GM18858 (cell line): ENCODE results near the gene NCAPH2.

ENCODE experiments used
- ATAC-seq: cut with Tn5 transposase; IDR thresholded peaks from one replicate; pipeline ENCODE4 v1.9.1; 2021; ENCODE audit not compliant: unreplicated experiment

Gene NCAPH2

DNA sequence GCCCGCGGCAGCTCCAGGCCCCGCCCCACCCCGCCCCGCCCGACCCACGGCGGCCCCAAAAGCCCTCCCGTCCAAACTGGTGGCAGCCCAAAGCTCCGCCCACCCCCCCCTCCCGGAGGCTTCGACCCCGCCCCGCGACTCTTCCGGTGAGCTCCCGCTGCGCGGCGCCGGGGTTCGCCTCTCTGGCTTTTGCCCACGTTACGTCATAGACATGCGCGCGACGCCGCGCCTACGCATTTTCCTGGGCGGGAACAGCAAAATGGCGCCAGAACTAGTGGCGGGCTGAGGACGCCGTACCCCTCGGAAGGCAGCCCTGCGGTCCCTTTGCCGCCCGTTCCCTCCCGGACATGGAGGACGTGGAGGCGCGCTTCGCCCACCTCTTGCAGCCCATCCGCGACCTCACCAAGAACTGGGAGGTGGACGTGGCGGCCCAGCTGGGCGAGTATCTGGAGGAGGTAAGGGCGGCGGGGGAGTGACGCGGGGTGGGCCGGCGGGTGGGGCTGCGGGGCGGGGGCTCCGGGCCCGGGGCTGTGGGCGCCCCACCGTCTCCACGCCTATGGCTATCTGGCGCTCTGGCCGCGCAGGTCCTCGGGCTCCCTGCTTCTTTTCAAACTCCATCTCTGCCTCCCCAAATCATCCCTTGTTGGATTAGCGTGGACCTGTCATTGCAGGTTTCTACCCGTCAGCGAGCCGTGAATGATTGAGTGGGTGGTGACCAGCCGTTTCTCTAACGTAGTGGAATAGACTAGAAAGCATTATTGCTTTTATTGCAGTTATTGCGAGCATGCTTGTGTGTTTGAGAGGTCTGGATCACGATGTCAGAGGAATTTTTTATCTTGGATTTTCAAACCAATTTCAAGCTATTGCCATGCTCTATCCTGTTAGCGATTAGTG lies at the start of gene NCAPH2:
NCAPH2 (plus strand) TSS at position 234 of the 894 bp plus-strand sequence; CDS start at position 348, 114 bp downstream.
- no peak for ATAC-seq

DNA sequence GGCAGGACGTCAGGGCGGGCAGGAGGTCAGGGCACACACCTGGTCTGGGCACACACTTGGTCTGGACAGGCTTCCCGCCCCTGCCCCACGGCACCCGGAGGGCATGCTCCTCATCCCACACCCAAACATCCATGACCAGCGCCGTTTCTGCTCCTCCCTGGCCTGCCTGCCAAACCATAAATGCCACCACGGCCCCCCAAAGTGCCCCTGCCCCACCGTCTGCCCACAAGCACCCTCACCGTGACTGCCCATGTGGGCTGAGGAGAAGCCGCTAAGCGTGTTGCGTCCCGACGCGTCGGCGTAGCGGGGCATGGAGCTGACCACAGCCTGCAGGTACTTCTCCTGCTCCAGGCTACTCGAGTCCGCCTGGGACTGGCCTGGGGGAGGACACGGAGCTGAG lies 49.0 kb upstream of the NCAPH2 start:
- no peak for ATAC-seq

DNA sequence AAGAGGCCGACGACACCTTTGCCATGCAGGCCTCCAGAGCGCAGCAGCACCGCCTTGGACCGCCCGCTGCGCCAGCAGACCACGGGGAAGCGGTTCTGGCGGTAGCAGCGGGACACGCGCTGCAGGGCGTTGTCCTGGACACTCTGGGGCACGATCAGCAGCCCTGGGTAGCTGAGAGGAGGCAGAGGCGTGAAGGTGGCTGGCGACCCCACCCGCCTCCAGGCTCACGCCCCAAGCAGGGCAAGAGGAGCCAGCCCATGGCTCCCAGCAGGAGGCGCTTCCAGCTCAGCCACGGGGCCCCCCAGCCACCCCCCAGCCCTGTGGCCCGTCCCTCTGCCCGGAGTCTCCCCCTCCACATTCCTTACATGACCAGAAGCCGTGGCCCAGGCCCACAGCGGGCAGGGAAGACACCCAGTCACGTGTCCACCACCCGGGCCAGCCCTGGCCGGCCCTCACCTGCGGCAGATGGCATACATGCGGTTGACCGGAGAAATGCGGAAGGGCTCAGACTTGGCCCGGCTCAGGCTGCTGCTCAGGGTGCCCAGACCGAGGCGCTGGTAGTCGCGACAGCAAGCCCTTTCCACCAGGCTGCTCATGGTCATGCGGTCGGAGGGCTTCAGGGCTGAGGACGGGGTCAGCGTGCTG lies 48.4 kb upstream of the NCAPH2 start:
- ATAC-seq, result no peak

DNA sequence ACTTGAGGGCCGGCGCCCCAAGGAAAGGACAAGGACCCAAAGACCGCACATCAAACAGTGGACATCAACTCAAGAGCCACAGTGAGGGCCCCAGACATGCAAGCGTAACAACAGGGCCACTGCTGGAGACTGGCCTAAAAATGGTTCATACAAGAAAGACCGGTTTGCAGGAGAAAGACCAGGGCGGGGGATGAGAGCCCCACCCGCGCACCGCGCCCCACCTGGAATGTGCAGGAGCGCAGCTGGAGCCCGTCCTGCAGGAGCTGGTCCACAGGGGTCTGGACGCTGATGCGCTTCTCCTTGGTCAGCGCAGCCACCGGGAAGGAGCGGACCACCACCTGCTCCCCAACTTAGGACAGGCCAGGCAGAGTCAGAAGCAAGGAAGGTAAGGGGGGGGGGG lies 47.1 kb upstream of the NCAPH2 start:
- ATAC-seq, result no peak

DNA sequence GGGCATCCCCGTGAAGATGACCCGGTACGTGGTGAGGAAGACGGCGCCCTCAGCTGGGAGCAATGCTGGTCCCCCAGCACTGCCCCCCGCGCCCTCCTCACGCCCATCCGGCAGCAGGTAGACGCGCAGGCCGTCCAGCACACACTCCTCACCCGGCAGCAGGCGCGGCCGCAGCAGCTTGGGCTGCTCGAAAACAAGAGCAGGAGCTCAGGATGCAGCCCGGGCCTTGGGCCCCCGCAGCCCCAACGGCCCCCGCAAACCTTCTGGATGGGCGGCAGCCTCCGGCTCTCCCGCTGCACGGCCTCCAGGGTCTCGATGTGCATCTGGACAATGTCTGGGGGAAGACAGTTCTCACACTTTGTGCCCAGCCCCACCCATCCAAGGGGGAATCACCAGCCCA lies 46.5 kb upstream of the NCAPH2 start:
- no peak for ATAC-seq

DNA sequence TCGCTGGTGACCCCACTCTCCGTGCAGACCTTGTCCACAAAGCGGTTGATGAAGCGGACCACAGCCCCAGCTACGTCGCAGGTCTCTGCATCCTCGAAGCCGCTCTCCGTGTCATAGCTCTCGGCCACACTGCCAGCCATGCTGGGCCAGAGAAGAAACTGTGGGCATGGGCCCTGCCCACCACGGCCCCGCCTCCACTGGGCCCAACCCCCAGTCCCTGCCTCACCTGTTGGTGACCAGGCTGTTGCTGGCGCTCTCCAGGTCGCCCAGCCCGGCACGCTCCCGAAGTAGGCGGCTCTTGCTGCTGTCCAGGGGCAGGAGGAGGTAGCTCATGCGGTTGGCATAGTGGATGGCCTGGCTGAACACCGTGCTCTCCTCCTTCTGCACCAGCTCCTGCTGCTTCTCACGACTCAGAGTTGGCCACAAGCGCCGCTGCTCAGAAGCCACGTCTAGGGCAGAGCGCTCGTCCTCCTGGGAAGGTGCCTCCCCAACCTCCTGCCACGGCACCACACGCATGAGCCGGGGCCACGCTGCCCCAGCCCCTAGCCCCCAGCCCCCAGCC lies 46.0 kb upstream of the NCAPH2 start:
- ATAC-seq, result no peak

DNA sequence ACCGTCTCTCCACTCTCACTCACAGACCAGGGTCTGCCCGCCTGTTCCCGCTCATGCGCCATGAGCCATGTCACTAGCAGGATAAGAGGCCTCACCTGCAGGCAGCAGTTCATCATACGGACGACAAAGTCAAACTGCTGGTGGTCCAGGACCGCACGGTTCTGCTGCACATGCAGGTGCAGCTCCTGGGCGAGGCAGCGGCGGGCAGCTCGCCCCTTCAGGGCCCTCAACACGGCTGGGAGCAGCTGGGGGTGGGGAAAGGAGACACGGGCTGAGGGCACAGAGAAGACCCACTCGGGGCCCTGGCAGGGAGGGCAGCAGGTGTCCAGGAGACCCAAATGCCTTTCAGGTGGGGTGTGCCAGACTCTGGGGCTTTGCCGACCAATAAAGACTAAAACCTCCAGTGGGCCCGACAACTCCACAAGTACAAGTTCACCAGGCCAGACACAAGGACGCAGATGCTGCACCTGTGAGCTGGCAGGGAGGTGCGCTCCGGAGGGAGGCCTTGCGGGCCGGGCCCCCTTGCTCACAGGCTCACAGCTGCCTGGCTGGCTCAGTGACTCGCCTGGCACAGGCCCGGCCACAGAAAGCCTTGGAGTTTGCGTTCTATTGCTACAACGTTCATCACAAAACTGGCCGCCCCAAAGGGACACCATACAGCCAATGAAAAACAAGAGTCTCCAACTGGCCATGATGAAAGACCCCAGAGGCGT lies 44.7 kb upstream of the NCAPH2 start:
- no peak for ATAC-seq

DNA sequence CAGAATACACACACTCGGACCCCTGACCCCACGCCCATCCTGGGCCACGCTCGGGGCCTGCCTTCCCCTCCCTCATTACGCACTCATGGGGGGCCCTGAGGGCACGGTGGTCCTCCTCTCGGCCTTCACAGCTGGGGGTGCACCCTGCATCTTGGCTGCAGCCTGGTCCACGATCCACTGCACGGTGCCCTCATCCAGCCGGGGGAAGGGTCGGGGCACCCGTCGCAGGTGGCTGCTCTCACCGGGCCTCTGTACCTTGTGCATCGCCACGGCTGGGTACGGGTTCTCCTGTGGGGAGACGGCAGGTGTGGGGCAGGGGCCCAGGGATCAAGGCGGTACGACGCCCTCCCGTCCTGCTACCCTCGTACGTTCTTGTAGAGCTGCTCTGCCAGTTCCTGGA lies 43.6 kb upstream of the NCAPH2 start:
- no peak for ATAC-seq

DNA sequence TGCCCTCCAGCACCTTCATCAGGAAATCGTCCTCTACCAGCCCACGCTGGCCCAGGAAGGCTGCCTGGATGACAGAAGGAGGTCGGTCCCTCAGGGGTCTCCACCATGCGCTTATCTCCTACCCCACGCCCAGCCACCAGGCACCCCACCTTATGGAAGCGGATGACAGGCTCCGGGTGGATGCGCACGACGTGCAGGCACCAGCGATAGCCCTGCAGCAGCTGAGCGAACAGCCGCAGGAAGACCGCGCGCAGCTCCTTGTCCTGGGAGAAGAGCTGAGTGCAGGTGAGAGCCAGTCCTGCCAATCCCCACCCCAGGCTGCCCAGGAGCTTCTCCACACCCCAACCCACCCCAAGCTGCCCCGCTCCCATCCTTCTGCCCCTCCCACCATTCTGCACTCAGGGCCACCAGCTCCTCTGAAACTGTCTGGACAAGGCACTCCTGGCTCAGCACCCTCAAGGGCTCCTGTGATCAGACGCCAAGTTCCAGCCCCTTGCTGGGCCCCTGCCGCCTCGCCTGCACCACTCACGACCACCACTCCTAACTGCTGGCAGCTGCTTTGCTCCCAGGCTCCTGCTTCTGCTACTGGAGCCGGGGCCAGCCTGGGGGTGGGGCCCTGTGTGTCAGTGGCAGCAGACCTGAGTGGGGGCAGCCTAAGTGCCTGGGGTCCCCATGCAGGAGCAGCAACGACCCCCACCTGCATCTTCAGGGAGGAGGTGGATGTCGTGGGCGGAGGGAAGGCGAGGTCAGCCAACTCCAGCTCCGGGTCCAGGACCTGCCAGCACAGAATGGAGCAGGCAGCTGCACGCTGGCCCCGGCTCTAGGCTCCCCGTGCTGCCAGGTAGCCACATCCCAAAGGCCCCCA lies 42.7 kb upstream of the NCAPH2 start:
- no peak for ATAC-seq

DNA sequence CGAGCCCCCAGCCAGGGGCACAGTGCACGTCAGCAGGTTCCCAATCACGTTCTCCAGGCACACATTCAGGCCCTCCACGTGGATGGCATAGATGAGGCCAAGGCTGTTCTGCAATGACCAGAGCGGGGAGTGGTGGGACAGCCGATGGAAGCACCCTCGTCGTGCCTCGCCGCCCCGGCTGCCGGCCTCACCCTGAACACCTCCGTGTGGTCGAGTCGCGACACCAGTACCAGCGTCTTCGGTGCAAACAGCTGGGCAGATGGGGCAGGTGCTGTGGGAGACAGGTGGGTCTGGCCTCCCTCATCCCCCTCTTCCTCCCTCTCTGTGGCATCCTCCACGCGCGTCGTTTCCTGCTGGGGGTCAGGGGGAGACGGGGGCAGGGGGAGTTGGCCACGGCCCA lies 40.7 kb upstream of the NCAPH2 start:
- no peak for ATAC-seq

DNA sequence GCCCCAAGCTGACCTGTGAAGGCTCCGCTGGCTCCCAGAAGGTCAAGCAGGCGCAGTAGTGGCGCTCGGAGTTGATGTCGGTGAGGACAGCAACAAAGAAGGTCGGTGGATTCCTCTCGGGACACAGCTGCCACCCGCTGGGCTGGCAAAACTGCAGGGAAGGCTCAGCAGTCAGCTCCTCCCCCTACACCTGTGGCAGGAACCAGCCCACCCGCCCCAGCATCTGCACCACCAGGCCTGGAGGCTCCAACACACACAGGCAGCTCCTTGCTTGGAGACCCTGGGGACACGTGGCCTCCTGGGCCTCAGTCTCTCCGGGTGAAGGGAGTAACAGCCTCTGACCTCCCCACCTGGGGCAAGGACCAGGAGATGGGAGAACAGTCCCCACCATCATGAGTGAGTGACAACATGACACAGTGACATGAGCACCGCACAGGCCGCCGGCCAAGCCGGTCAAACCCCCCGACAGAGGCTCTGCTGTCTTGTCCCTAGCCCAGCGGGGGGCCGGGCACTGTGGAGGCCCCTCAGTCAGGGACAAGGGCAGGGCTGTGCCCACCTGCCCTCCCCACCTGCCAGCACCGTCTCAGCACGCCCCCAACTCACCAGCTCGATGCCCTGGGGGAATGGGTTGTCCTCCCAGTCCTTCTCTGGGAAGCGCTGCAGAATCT lies 40.1 kb upstream of the NCAPH2 start:
- ATAC-seq, result no peak

DNA sequence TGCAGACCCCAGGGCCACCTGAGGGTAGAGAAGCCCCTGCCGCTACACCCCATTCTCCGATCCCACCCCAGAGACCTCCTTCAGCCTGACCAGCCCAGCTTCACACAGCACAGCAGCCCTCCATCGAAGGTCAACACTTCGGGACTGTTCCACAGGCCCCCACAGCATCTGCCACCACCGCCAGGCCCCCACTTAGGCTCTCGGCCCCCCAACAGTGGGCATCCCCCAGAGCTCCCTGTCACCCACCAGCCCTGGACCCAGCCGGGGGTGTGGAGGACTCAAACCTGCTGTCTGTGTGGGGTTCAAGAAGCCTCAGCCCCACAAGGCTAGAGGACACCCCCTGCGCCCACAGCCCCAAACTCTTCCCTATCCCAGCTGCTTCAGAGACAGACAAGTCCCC lies 39.4 kb upstream of the NCAPH2 start:
- no peak for ATAC-seq

DNA sequence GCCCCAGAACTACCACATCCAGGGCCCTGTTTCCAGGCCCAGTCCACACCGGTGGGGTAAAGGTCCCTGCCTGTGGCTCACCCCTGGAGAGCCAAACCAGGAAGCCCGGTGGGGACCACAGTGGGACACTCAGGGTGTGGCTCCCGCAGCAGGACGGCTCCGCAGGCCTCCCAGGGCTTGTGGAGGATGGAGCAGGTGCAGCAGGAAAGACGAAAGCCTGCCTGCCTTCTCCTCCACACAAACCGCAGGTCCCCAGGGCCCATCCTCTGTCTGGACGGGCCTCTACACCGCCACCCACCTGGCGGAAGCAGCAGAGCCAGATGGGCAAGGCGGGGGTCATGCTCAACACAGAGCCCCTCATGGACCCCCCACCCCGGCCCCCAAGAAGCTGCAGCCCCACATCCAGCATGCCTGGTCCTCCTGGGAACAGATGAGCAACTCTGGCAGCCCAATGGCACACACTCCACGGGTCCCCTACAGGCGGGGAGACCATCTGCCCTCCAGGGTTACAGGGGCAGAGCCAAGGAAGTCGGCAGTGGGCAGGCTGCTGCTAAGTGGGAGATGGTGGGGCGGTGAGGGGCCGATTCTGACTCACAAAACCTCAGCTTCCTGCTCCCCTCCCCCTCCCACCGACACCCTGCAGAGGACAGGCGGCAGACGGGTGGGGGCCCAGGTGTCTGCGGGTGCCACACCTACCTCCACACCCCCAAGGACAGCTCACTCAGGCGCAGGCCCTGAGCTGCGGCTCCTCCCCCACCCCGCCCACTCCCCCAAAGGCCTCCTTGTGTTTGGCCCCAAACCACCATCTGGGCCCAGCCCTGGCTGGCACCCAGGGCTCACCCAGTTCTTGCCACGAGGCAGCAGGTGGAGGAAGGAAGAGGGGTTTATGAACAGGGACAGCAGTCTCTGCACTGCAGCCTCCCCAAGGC lies 38.4 kb upstream of the NCAPH2 start:
- ATAC-seq, result no peak

DNA sequence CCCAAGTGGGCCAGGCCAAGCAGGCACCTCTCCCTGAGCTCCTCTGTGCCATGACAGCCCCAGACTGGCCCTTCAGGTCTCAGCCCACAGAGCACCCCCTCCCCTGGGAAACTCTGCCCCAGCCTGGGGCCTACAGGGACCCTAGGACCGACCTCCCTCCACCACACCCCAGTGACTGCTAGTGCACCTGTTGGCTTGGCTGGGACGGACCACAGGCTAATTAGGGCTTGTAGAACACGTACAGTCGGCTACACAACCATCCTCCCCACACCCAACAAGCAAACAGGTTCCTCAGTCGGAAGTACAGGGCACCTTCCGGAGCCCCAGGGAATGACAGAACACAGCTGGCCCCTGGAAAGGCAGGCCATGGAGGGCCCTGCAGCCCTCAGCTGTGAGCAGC lies 37.5 kb upstream of the NCAPH2 start:
- ATAC-seq, result no peak

DNA sequence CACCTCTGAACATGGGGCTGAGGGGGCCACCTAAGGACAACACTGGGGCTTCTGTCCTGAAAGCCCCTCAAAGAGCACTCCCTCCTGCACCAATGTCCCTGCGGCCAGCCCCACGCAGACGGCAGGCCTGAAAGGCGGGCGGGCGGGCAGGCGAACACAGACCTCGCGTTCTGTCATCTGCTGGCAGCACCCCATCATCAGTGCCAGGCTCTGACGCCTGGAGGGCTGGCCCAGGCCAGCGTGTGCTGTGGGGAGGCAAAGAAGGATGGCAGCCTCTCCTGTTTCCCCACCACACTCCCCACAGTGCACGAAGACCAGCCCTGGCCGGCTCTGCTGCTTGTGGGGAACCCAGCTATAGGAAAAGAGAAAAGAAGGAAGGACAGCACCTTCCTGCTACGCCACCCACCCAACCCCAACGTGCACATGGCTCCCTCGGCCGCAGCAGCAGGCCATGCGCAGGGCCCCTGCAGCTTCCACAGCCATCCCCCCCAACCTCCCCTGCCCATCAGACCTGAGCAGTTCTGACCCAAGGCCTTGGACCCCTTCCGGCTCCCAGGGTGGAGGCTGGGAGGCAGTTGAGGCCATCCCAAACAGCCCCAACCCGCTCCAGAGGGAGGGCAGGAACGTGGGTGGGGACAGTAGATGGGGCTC lies 36.7 kb upstream of the NCAPH2 start:
- ATAC-seq, result no peak

DNA sequence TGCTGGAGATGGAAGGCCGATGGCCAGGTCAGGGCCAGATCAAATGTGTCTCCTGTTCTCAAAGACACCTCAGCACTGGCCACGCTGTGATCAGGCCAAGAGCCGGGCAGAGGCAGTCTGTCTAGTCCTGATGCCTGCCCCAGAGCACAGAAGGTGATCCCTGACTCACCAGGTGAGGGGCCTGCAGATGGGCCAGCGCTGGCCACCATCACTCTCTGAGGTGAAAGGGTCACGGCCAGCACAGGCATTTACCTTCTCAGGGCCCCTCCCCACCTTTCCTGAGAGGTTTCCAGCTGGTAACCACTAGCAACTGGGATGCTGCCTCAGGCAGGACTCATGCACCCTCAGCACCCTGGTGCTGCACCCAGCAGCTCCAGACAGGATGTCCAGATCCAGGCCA lies 36.1 kb upstream of the NCAPH2 start:
- no peak for ATAC-seq

DNA sequence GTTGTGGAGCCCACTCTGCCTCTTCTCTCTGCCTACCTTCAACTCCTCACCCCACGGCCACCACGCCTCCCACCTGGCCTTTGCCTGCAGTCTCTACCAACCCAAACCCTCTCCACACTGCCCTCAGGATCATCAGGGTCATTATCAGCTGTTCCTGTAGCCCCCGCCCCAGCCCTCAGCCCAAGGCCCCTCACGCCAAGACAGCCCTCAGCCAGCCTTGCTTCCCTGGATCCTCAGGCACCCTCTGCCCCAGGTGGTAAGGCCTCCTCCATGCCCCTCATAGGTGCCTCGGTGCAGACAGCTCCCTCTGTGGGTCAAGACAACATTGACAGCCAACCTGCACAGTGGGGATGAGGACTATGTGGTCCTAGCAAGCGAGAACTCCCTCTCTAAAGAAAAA lies 34.9 kb upstream of the NCAPH2 start:
- no peak for ATAC-seq

DNA sequence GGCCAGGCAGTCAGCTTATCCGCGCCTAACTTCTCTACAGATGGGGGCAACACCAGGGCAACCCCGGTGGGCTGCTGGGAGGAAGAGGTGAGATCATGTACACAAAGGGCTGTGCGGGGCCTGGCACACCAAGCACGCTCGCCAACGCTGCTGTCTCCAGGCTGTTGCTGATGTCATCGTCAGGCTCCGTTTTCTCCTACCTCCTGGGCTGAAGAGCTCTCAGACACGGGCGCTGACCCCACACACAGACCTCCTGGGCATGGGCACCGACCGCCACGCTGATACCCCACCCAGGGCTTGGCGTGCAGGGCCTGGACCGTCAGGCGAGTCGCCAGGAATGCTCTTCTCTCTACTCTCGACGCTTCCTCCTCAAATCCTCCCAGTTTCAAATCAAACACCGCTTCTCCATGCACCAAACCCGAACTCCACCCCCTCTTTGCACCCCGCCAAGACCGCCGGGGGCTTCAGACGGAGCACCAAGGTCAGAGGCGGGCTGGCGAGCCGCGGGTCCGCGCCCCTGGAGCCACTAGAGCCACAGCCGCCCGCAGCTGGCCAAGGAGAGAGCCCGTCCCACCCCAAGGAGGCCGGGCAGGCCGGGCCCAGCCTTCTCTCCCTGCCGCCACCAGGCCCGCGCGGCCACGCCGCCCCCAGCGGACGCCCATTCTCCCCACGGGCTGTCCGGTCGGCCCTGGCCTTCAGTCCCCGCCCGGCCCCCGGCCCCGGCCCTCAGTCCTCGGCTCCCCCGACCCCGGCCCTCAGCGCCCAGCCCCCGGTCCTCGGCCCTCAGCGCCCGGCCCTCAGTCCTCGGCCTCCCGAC lies 34.0 kb upstream of the NCAPH2 start:
- ATAC-seq, result no peak
